Measurements from ENCODE around the gene FBXO30.

DNA sequence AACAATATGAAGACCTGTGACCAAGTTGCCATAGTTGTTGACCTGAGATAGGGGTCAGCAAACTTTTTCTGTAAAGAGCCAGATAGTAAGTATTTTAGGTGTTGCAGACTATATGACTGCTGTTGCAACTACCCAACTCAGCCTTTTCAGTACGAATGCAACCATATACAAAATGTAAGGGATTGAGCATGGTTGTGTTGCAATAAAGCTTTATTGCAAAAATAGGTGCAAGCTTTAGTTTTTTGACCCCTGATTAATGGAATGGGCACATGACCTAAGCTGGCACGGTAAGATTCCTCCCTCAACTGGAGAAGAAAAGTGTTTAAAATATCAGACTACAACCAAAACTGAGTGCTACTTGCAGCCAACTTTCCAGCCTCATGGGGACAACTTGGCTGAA lies 62.0 kb downstream of the FBXO30 start:
- TF ChIP-seq EZH2 (IDR thresholded peaks at IDR 0.05; ENCODE audit: borderline replicate concordance, low read depth, low read length, severe bottlenecking): no peak
- TF ChIP-seq, protein P1, sequence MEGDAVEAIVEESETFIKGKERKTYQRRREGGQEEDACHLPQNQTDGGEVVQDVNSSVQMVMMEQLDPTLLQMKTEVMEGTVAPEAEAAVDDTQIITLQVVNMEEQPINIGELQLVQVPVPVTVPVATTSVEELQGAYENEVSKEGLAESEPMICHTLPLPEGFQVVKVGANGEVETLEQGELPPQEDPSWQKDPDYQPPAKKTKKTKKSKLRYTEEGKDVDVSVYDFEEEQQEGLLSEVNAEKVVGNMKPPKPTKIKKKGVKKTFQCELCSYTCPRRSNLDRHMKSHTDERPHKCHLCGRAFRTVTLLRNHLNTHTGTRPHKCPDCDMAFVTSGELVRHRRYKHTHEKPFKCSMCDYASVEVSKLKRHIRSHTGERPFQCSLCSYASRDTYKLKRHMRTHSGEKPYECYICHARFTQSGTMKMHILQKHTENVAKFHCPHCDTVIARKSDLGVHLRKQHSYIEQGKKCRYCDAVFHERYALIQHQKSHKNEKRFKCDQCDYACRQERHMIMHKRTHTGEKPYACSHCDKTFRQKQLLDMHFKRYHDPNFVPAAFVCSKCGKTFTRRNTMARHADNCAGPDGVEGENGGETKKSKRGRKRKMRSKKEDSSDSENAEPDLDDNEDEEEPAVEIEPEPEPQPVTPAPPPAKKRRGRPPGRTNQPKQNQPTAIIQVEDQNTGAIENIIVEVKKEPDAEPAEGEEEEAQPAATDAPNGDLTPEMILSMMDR (IDR thresholded peaks at IDR 0.05; ENCODE audit: borderline replicate concordance, extremely low read depth, low read length, poor library complexity, severe bottlenecking): no peak
